CD14-positive monocyte (primary cell): ENCODE results near the gene IRX4. TPM values are rescaled to one million over a fixed set of nuclear protein-coding genes. Genes with fewer than 3 reads are reported as not detected.

Experiments
- DNase-seq, 3 donors: peaks; one replicate each; pipeline ENCODE4 v3.0.0-alpha.2; 2011 to 2022
- H2AFZ ChIP-seq: 2 replicates; pipeline ENCODE4 v1.6.0; 2012; ENCODE audit warnings: mild to moderate bottlenecking, low read depth, low read length, inconsistent platforms; ENCODE audit not compliant: insufficient read depth, poor library complexity, severe bottlenecking
- H3K27ac ChIP-seq, 2 donors: 1 replicate in 1 of 2; 2 replicates in 1 of 2; pipeline ENCODE4 v1.5.1; 2012 to 2013; ENCODE audit warnings: low read length in 2 of 2, control low read depth in 1 of 2, inconsistent platforms in 1 of 2, low read depth in 1 of 2, mild to moderate bottlenecking in 1 of 2
- H3K27me3 ChIP-seq, 2 donors: one replicate each; pipeline versions ENCODE4 v1.6.0 to v1.6.1; 2011 to 2013; ENCODE audit warnings: low read length in 2 of 2; ENCODE audit not compliant: control insufficient read depth in 2 of 2, insufficient read depth in 2 of 2
- H3K36me3 ChIP-seq, 2 donors: replicated peaks in 1 of 2; 1 replicate in 1 of 2; 2 replicates in 1 of 2; pipeline versions ENCODE4 v1.5.1 to v1.6.1; 2012 to 2013; ENCODE audit warnings: low read length in 2 of 2, control low read depth in 1 of 2, inconsistent platforms in 1 of 2, mild to moderate bottlenecking in 1 of 2; ENCODE audit not compliant: insufficient read depth in 2 of 2, control insufficient read depth in 1 of 2
- H3K4me1 ChIP-seq, 2 donors: 1 replicate in 1 of 2; 2 replicates in 1 of 2; pipeline versions ENCODE4 v1.5.1 to v1.6.1; 2012 to 2013; ENCODE audit warnings: low read length in 2 of 2, control low read depth in 1 of 2, inconsistent platforms in 1 of 2, mild to moderate bottlenecking in 1 of 2, moderate library complexity in 1 of 2; ENCODE audit not compliant: insufficient read depth in 2 of 2, control insufficient read depth in 1 of 2
- H3K4me2 ChIP-seq: replicated peaks from 2 replicates; pipeline ENCODE3; 2012; ENCODE audit warnings: low read length, moderate library complexity, mild to moderate bottlenecking; ENCODE audit not compliant: poor library complexity, severe bottlenecking; ENCODE audit errors: extremely low read depth
- H3K4me3 ChIP-seq, 3 experiments: fragments of 200-600 bp in 1 of 3; sonication (generic) in 1 of 3; replicated peaks in 1 of 3; 1 replicate in 2 of 3; 2 replicates in 1 of 3; pipeline ENCODE4 v1.5.1; 2011 to 2013; ENCODE audit warnings: low read length in 3 of 3, mild to moderate bottlenecking in 3 of 3, control low read depth in 2 of 3, low read depth in 2 of 3, inconsistent platforms in 1 of 3, moderate library complexity in 1 of 3
- H3K79me2 ChIP-seq: 2 replicates; pipeline ENCODE4 v1.6.0; 2012; ENCODE audit warnings: mild to moderate bottlenecking, control low read depth, inconsistent platforms, low read length, moderate library complexity; ENCODE audit not compliant: insufficient read depth
- H3K9ac ChIP-seq: 2 replicates; pipeline ENCODE4 v1.6.0; 2017; ENCODE audit warnings: low read length, mild to moderate bottlenecking; ENCODE audit not compliant: insufficient read depth, poor library complexity, severe bottlenecking
- H3K9me3 ChIP-seq, 2 donors: replicated peaks in 1 of 2; 1 replicate in 1 of 2; 2 replicates in 1 of 2; pipeline versions ENCODE4 v1.5.1 to v1.6.1; 2012 to 2013; ENCODE audit warnings: low read length in 2 of 2, control low read depth in 1 of 2; ENCODE audit not compliant: control insufficient read depth in 1 of 2, insufficient read depth in 1 of 2
- H4K20me1 ChIP-seq: 2 replicates; pipeline ENCODE4 v1.6.0; 2012; ENCODE audit warnings: mild to moderate bottlenecking, low read length, control low read depth, moderate library complexity; ENCODE audit not compliant: insufficient read depth
- H3K27ac Mint-ChIP-seq, 7 donors: one replicate each; pipeline ENCODE4 v1.8.0; 2020; ENCODE audit warnings: mild to moderate bottlenecking in 7 of 7, mixed read lengths in 7 of 7, moderate library complexity in 6 of 7, inconsistent platforms in 2 of 7
- H3K27me3 Mint-ChIP-seq, 3 donors: one replicate each; pipeline ENCODE4 v1.8.0; 2021 to 2022; ENCODE audit warnings: low read depth in 3 of 3, mild to moderate bottlenecking in 3 of 3, mixed read lengths in 3 of 3, moderate library complexity in 3 of 3, inconsistent platforms in 1 of 3
- H3K36me3 Mint-ChIP-seq, 2 donors: one replicate each; pipeline ENCODE4 v1.8.0; 2020; ENCODE audit warnings: mixed read lengths in 2 of 2, inconsistent platforms in 1 of 2, mild to moderate bottlenecking in 1 of 2
- H3K4me1 Mint-ChIP-seq: one replicate; pipeline ENCODE4 v1.8.0; 2020; ENCODE audit warnings: mild to moderate bottlenecking, mixed read lengths
- H3K4me3 Mint-ChIP-seq, 2 donors: one replicate each; pipeline ENCODE4 v1.8.0; 2020; ENCODE audit warnings: mild to moderate bottlenecking in 2 of 2, mixed read lengths in 2 of 2, moderate library complexity in 1 of 2
- H3K9me3 Mint-ChIP-seq, 7 donors: one replicate each; pipeline ENCODE4 v1.8.0; 2020 to 2022; ENCODE audit warnings: mixed read lengths in 7 of 7, mild to moderate bottlenecking in 6 of 7, moderate library complexity in 6 of 7, inconsistent platforms in 2 of 7
- CTCF ChIP-seq: fragments of 200-600 bp; IDR thresholded peaks from one replicate; pipeline ENCODE4 v1.8.0; 2022; ENCODE audit warnings: antibody characterized with exemption, mild to moderate bottlenecking
- WGBS: methylation state at CpG from one replicate; pipeline ENCODE4 v1.1.5; 2013; ENCODE audit warnings: missing lambda C conversion rate; ENCODE audit not compliant: insufficient coverage; 5-methylcytosine and 5-hydroxymethylcytosine counted together
- intact Hi-C, 2 donors: fragments of 100-400 bp; cut with micrococcal nuclease; formaldehyde crosslinking; loops; one replicate each; pipeline versions ENCODE4 v1.15.0 to v1.15.1; 2023
- polyA plus RNA-seq, 3 donors: library from polyadenylated mRNA; depleted of rRNA in 1 of 3; unstranded in 2 of 3; stranded (reverse) in 1 of 3; fragments of 300-500 nt in 2 of 3; fragments of >200 nt in 1 of 3; fragmentation: Illumina TruSeq in 2 of 3; gene quantifications; 1 replicate in 2 of 3; 2 replicates in 1 of 3; pipeline ENCODE4 v1.2.3, GENCODE V29; 2012 to 2021

Gene IRX4
- polyA plus RNA-seq, 3 donors: not detected

GRCh38 chr5:1831257-1831656, 51.5 kb downstream of the IRX4 start:
- Mint-ChIP-seq H3K4me1 (no peaks in the 10 kb centered on the region), H3K36me3 (peaks cover under 1 to 1% of the 10 kb centered on the region in 2 donors), H3K27me3 (peaks cover 10 to 29% (median 16%) of the 10 kb centered on the region in 3 donors), H3K27ac (no peak overlapping the region), H3K9me3 (peaks cover 0 to 2% (median 0%) of the 10 kb centered on the region in 7 donors), H3K4me3 (no peak overlapping the region)
- Histone ChIP-seq H3K36me3 (no peaks in the 10 kb centered on the region), H3K9ac (no peak overlapping the region), H2AFZ (no peak overlapping the region), H4K20me1 (no peaks in the 10 kb centered on the region), H3K27me3 (no peaks in the 10 kb centered on the region), H3K4me3 (no peak overlapping the region), H3K9me3 (no peaks in the 10 kb centered on the region), H3K27ac (no peak overlapping the region), H3K4me1 (no peaks in the 10 kb centered on the region), H3K4me2 (no peak overlapping the region), H3K79me2 (no peaks in the 10 kb centered on the region)
- intact Hi-C loops: no loop called here
- TF ChIP-seq CTCF: no peak
- 91% methylated on average over 8 of the region's 11 CpGs for WGBS
- no peak for DNase-seq

DNA sequence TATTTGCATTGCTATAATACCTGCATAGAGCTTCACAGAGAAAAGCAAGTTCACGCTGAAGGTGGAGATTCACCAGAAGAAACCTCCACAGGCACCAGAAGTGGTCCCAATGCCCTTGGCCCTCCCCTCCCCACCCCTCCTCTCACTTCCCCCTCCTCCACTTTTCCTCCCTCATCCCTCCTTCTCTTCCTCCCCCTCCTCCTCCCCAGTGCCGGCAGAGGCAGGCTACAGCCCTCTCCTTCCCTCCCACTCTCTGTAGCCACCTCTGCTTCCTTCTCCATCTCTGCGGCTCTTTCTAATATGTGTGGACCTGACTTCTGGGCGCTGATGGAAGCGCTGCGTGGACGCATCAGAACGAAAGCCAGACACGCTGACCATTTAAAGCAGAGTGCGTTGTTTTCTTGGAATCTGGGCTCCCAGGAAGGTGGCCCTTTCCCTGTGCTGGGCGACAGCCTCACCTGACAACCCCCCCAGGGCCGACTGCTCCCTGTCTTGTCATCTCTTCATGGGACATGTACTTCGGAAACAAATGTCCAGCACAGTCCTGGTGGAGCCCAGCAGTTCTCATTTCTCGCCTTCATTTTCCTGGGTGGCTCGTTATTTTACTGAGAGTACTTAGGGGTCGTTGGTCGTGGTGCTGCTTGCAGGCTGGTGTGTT, 52.0 kb downstream of the IRX4 start:
- Histone ChIP-seq H3K27ac (no peak overlapping the region), H3K9ac (no peak overlapping the region), H4K20me1 (no peaks in the 10 kb centered on the region), H2AFZ (no peak overlapping the region), H3K4me1 (no peaks in the 10 kb centered on the region), H3K9me3 (no peaks in the 10 kb centered on the region), H3K79me2 (no peaks in the 10 kb centered on the region), H3K4me2 (no peak overlapping the region), H3K27me3 (no peaks in the 10 kb centered on the region), H3K36me3 (no peaks in the 10 kb centered on the region), H3K4me3 (no peak overlapping the region)
- Mint-ChIP-seq H3K36me3 (peaks cover 6% of the 10 kb centered on the region in 2 donors), H3K4me3 (no peak overlapping the region), H3K9me3 (peaks cover 0 to 2% (median 0%) of the 10 kb centered on the region in 7 donors), H3K4me1 (no peaks in the 10 kb centered on the region), H3K27ac (no peak overlapping the region), H3K27me3 (peaks cover 10 to 27% (median 16%) of the 10 kb centered on the region in 3 donors)
- no peak for DNase-seq
- TF ChIP-seq CTCF: no peak
- intact Hi-C loops: no loop called here
- WGBS: 88% methylated on average over 14 of the region's 17 CpGs
